Myocyte (in vitro differentiated cells): ENCODE results near the gene AGR2. TPM values are rescaled to one million over a fixed set of nuclear protein-coding genes. Genes with fewer than 3 reads are reported as not detected.

Experiments used
- DNase-seq: peaks from one replicate; pipeline ENCODE4 v3.0.0-alpha.2; 2012; ENCODE audit warnings: low read depth
- total RNA-seq: library from RNA; depleted of rRNA; stranded (reverse); fragments of >200 nt; gene quantifications from 2 replicates; pipeline ENCODE4 v1.2.3, GENCODE V29; 2014

AGR2 gene
- total RNA-seq, 1 donor from 2014 or later = not detected

- no peak for DNase-seq
Measured at GRCh38 chr7:16743236-16743635, 61.6 kb downstream of the AGR2 start.

- DNase-seq = no peak
Measured at GRCh38 chr7:16742547-16742946, 62.3 kb downstream of the AGR2 start.

Other genes with a start within 250 kb of the AGR2 start
- gene ANKMY2, start 159.2 kb downstream of the AGR2 start, total RNA-seq = 23.4 and 29.2 TPM in 2 replicates
- gene BZW2, start 158.8 kb downstream of the AGR2 start, total RNA-seq = 53.4 and 166 TPM in 2 replicates
- gene TSPAN13, start 51.2 kb downstream of the AGR2 start, total RNA-seq = 9.4 and 14.8 TPM in 2 replicates
- not detected in 2 replicates for gene AGR3, start 77.0 kb upstream of the AGR2 start, total RNA-seq